ENCODE data around the gene NPAS4.
"Not testable (repeated sequence)": the region's sequence is repeated elsewhere in the genome, so short reads cannot be mapped to it uniquely, and the experiment has no call there.

Gene NPAS4
- total RNA-seq: 0 to 0.10 (median 0) reads per million in 9 experiments

DNA sequence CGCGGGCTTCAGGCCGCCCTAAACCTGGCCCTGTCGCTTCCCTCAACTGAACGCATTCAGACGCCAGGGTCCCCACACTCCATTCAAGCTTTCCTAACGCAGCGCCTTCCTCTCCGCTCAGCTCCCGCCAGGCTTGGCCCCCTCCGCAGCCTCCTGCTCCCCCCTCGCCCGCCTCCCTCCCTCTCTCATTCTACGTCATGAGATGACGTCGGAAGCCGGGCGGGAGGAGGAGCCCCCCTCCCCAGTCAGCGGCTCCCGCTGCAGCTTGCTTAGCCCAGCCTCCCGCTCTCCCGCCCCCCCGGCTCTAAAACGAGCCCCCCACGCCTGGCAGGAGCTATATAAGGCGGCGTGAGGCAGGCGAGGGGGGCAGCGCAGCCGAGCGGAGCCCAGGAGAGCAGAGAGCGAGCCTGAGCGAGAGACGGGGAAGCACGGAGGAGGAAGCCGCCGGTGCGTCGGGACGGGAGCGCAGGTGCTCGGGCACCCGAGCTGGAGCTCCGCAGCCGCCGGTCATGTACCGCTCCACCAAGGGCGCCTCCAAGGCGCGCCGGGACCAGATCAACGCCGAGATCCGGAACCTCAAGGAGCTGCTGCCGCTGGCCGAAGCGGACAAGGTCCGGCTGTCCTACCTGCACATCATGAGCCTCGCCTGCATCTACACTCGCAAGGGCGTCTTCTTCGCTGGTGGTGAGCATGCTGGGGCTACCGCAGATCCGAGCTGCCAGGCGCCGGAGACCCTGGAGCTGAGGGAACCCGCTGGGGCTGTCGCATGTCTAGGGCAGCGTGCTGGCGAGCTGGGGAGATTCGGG, at the start of gene NPAS4:
Gene NPAS4, plus strand, starts transcription at position 365 of the 806 bp plus-strand sequence. Its CDS starts 145 bp downstream, at position 510.
- Mint-ChIP-seq H3K36me3 (ENCODE audit: insufficient read depth) (peaks cover 19% of the 10 kb centered on the region), H3K9me3 (peaks cover 4 to 15% of the 10 kb centered on the region in 2 donors), H3K27me3 (peaks cover 36 to 38% of the 10 kb centered on the region in 2 donors), H3K4me3 (no peak within 1 kb of the TSS), H3K27ac (peak within 1 kb of the TSS in 1 of 2 donors; percentile 38), H3K4me1 (ENCODE audit: low read depth in 2 of 2) (peaks cover 5% of the 10 kb centered on the region in 2 donors)
- DNase-seq (no peak), ATAC-seq (replicated peaks) (no peak)

DNA sequence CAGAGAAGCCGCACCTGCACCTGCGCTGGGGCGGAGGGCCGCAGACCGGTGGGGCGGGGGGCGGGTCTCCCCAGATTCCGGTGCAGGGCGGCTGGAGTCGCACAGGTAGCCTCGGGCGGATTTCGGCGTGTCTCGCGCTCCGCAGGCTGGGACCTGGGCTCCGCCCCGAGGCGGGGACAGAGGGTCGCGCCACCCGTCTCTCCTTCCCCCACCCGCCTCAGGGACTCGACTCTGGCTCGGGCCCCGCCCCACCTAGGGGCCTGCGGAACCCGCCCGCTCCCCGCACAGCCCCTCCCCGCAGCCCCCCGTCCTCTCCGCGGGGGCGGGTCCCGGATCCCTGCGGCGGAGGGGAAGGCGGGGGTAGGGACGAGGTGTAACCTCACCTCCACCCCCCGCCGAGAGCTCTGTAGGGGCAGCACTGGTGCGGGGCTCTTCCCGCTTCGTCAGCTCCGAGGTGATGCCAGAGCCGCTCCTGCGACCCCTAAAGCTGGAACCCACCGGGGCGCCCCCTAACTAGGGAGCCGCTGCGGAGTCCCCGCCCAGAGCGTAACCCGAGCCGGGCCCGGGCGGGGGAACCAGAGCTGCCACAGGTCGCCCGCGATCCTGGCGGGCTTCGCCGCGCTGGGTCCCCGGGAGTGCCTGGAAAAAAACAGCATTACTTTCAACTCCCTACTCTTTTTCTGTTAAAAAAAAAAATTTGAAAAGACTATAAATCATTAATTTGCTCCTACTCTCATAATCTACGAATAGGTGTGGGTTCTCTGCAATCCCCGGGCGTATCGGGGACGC, 49.0 kb upstream of the NPAS4 start, which contains the start of gene SLC29A2:
Gene SLC29A2, minus strand, starts transcription at position 134 of the 789 bp plus-strand sequence. CDS start 169 bp downstream, outside the sequence.
- Mint-ChIP-seq H3K4me1 (ENCODE audit: low read depth in 2 of 2) (peaks cover 0 to 7% of the 10 kb centered on the region in 2 donors), H3K9me3 (no peaks in the 10 kb centered on the region), H3K27me3 (no peaks in the 10 kb centered on the region), H3K27ac (peak within 1 kb of the TSS in 1 of 2 donors; percentile 81), H3K4me3 (peak within 1 kb of the TSS; percentile 82 to 87), H3K36me3 (ENCODE audit: insufficient read depth) (no peaks in the 10 kb centered on the region)
- DNase-seq (peak; percentile 58 to 67 (median 64)), ATAC-seq (replicated peaks) (peak; percentile 79)

- no peak overlapping the region for H3K27ac Mint-ChIP-seq
- no peaks in the 10 kb centered on the region for H3K9me3 Mint-ChIP-seq
- no peaks in the 10 kb centered on the region for H3K27me3 Mint-ChIP-seq
- no peaks in the 10 kb centered on the region for H3K36me3 Mint-ChIP-seq (ENCODE audit: insufficient read depth)
- H3K4me1 Mint-ChIP-seq (ENCODE audit: low read depth in 2 of 2): peaks cover 0 to 7% of the 10 kb centered on the region in 2 donors
- DNase-seq (no peak), ATAC-seq (replicated peaks) (no peak)
- no peak overlapping the region for H3K4me3 Mint-ChIP-seq
These were observed 47.6 kb upstream of the NPAS4 start for GRCh38 chr11:66373265-66373664.

DNA sequence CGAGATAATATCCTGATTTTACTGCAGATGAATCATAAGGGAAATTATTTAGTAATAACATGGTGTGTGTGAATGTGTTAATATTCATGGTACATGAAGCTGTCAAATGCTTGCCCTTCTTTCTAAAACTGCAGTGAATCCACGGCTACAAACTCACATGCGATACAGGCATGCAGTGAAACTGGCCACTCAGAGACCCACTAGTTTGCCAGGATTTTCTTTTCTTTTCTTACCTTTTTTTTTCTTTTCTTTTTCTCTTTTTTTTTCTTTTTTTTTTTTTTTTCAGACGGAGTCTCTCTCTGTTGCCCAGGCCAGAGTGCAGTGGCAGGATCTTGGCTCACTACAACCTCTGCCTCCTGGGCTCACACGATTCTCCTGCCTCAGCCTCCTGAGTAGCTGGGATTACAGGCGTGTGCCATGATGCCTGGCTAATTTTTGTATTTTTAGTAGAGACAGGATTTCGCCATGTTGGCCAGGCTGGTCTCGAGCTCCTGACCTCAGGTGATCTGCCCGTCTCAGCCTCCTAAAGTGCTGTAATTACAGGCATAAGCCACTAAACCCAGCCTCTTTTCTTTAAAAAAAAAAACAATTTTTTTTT, 47.0 kb upstream of the NPAS4 start:
- not testable (repeated sequence) for H3K4me1 Mint-ChIP-seq (ENCODE audit: low read depth in 2 of 2); H3K36me3 Mint-ChIP-seq (ENCODE audit: insufficient read depth); H3K27me3 Mint-ChIP-seq; ATAC-seq (replicated peaks); DNase-seq; H3K4me3 Mint-ChIP-seq; H3K9me3 Mint-ChIP-seq
- peak overlapping the region in 1 of 2 donors; percentile 67 for H3K27ac Mint-ChIP-seq

DNA sequence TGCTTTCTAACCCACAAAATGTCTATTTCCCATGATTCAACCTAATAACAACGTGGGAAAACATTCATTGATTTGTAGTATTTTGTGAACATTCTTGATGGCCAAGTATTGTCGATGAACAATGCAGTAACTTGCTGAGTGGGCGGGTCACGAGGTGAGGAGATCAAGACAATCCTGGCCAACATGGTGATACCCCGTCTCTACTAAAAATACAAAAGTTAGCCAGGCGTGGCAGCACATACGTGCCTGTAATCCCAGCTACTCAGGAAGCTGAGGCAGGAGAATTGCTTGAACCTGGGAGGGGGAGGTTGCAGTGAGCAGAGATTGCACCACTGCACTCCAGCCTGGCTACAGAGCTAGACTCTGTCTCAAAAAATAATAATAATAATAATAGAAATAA, 40.6 kb upstream of the NPAS4 start:
- not testable (repeated sequence) for H3K36me3 Mint-ChIP-seq (ENCODE audit: insufficient read depth); H3K4me1 Mint-ChIP-seq (ENCODE audit: low read depth in 2 of 2)

DNA sequence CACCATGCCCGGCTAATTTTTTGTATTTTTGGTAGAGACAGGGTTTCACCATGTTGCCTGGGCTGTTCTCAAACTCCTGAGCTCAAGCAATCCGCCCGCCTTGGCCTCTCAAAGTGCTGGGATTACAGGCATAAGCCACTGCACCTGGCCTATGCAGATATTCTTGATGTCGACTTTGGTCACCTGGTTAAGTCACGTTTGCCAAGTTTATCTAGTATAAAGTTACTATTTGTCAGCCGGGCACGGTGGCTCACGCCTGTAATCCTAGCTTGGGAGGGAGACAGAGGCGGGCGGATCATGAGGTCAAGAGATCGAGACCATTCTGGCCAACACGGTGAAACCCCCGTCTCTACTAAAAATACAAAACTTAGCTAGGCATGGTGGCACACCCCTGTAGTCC, 36.5 kb upstream of the NPAS4 start:
- not testable (repeated sequence) for ATAC-seq (replicated peaks); H3K9me3 Mint-ChIP-seq; H3K27me3 Mint-ChIP-seq; H3K27ac Mint-ChIP-seq; H3K4me1 Mint-ChIP-seq (ENCODE audit: low read depth in 2 of 2); H3K36me3 Mint-ChIP-seq (ENCODE audit: insufficient read depth); DNase-seq; H3K4me3 Mint-ChIP-seq

More for the DNA sequence above, 40.6 kb upstream of the NPAS4 start:
- not testable (repeated sequence) for H3K4me3 Mint-ChIP-seq; H3K9me3 Mint-ChIP-seq; H3K27ac Mint-ChIP-seq; DNase-seq; ATAC-seq (replicated peaks); H3K27me3 Mint-ChIP-seq

GRCh38 chr11:66386171-66387069, 34.4 kb upstream of the NPAS4 start:
- H3K27me3 Mint-ChIP-seq: no peaks in the 10 kb centered on the region
- no peak overlapping the region for H3K27ac Mint-ChIP-seq
- peak overlapping the region in 1 of 2 donors; percentile 38 for H3K4me3 Mint-ChIP-seq

DNA sequence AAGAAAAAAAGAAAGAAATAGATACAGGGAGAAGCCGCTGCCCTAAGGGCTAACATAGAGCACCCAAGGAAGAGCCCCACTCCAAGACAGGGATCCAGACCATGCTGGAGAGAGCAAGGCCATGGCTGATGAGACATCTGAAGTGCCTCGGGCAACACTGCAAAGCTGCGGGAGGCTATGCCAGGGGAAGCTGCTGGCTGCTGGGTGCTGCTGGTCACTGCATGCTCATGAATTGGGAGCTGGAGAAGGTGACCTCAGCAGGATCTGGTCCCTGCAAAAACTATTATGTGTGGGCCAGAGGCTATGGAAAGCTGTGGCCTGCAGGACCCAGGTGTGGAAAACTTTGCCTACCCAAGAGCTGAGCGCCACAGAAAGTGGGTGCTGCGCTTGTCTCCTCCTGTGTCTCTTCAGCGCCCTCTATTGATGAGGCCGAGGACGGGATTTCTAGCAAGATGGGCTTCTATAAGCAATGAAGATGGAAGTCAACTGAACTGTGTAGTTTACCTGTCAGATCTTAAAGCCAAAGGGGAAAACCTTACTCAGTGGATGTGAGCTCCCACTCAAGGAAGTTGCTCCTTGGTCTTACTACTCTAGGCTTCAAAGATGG, 32.0 kb upstream of the NPAS4 start:
- no peaks in the 10 kb centered on the region for H3K9me3 Mint-ChIP-seq
- DNase-seq (peak; percentile 67 to 72 (median 72)), ATAC-seq (replicated peaks) (peak; percentile 82)
- H3K27ac Mint-ChIP-seq: no peak overlapping the region
- peaks cover 6 to 9% of the 10 kb centered on the region in 2 donors for H3K27me3 Mint-ChIP-seq
- H3K4me3 Mint-ChIP-seq: no peak overlapping the region
- peaks cover 3 to 7% of the 10 kb centered on the region in 2 donors for H3K4me1 Mint-ChIP-seq (ENCODE audit: low read depth in 2 of 2)
- peaks cover 2% of the 10 kb centered on the region for H3K36me3 Mint-ChIP-seq (ENCODE audit: insufficient read depth)

More at GRCh38 chr11:66386171-66387069, 34.4 kb upstream of the NPAS4 start:
- Mint-ChIP-seq H3K9me3 (no peaks in the 10 kb centered on the region), H3K4me1 (ENCODE audit: low read depth in 2 of 2) (peaks cover 3 to 7% of the 10 kb centered on the region in 2 donors), H3K36me3 (ENCODE audit: insufficient read depth) (peaks cover 2% of the 10 kb centered on the region)
- DNase-seq (peak; percentile 79 to 86 (median 85)), ATAC-seq (replicated peaks) (peak; percentile 78)

- Mint-ChIP-seq H3K4me3 (no peak overlapping the region), H3K9me3 (no peaks in the 10 kb centered on the region), H3K4me1 (ENCODE audit: low read depth in 2 of 2) (peaks cover under 1 to 2% of the 10 kb centered on the region in 2 donors), H3K27me3 (peaks cover 9 to 10% of the 10 kb centered on the region in 2 donors), H3K27ac (no peak overlapping the region), H3K36me3 (ENCODE audit: insufficient read depth) (no peaks in the 10 kb centered on the region)
- ATAC-seq (replicated peaks) (no peak), DNase-seq (no peak)
These were observed 29.5 kb upstream of the NPAS4 start for GRCh38 chr11:66391322-66391721.

DNA sequence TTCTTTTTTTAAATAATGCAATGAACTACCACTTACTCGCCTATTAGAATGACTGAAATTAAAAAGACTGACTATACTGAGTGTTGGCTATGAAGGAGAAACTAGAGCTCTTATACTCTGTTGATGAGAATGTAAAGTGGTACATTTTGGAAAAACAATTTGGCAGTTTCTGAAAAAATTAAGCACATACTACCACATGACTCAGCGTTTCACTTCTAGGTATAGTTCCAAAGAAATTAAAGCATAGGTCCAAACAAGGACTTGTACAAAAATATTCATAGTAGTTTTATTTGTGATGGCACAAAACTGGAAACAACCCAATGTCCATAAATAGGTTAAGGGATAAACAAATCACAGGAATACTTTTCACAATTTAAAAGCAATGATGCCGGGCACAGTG, 26.9 kb upstream of the NPAS4 start:
- H3K4me3 Mint-ChIP-seq: no peak overlapping the region

DNA sequence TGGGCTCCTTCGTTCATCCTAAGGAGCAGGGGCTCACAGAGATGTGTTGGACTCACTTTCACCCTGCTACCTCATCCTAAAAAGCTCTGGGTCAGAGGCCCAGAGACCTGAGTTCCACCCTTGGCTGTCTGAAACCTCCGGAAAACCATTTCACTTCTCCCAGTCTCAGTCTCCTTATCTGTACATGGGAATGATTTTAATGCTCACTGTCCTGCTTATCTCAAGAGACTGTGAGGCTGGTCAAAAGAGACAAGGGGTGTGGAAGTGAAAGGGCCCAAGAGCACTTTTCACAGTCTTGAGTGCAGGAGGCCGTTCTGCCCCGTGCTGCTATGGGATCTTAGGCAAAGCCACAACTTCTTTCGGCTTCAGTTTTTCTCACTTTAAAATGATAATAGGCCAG, 13.2 kb upstream of the NPAS4 start:
- Mint-ChIP-seq H3K27me3 (peaks cover 37 to 80% of the 10 kb centered on the region in 2 donors), H3K4me1 (ENCODE audit: low read depth in 2 of 2) (peaks cover 3 to 4% of the 10 kb centered on the region in 2 donors), H3K36me3 (ENCODE audit: insufficient read depth) (peaks cover 2% of the 10 kb centered on the region), H3K27ac (no peak overlapping the region), H3K9me3 (no peaks in the 10 kb centered on the region), H3K4me3 (no peak overlapping the region)
- DNase-seq: no peak
- no peak for ATAC-seq (replicated peaks)

More for the DNA sequence above, 26.9 kb upstream of the NPAS4 start:
- Mint-ChIP-seq H3K27me3 (peaks cover 10 to 15% of the 10 kb centered on the region in 2 donors), H3K36me3 (ENCODE audit: insufficient read depth) (no peaks in the 10 kb centered on the region), H3K4me1 (ENCODE audit: low read depth in 2 of 2) (no peaks in the 10 kb centered on the region), H3K9me3 (no peaks in the 10 kb centered on the region), H3K27ac (no peak overlapping the region)
- DNase-seq (no peak), ATAC-seq (replicated peaks) (no peak)

Measured in effector memory CD8-positive, alpha-beta T cell (primary cell).